SU-DHL-6 (cell line): ENCODE data around the gene PARP12.

ENCODE experiments used
- CTCF ChIP-seq: fragments of 200-600 bp; sonication (generic); IDR thresholded peaks from one replicate; pipeline ENCODE4 v1.5.1; 2017; ENCODE audit warnings: antibody characterized with exemption, mild to moderate bottlenecking, low read length, moderate library complexity; ENCODE audit not compliant: insufficient read depth, poor library complexity, severe bottlenecking
- EZH2phosphoT487 ChIP-seq: fragments of 200-600 bp; sonication (generic), shearing (Covaris generic); conservative IDR thresholded peaks from 2 replicates; pipeline ENCODE4 v1.6.1; 2018; ENCODE audit warnings: mild to moderate bottlenecking, antibody characterized with exemption, low read length, moderate library complexity, mixed read lengths

- TF ChIP-seq CTCF (no peak), EZH2phosphoT487 (no peak)
Observed at GRCh38 chr7:140068033-140068432, 5.3 kb upstream of the PARP12 start.
